ENCODE measurements around the gene KRTAP4-4. TPM values are rescaled to one million over a fixed set of nuclear protein-coding genes. Genes with fewer than 3 reads are reported as not detected.

KRTAP4-4 gene
- total and polyA plus RNA-seq, 2 of the 4 experiments (the other 2 are of a cell fraction) = not detected

- peak overlapping the region; percentile 92 for H3K14ac ChIP-seq (replicated peaks; ENCODE audit: low read depth, low read length)
- CTCF ChIA-PET = no interaction called here
- H3K56ac ChIP-seq (ENCODE audit: extremely low read depth, insufficient read depth, low read length) = peak overlapping the region; percentile 95
- BruUV-seq (replicated peaks) = no TSS peak
- no peaks in the 10 kb centered on the region for H4K20me1 ChIP-seq (ENCODE audit: insufficient read depth, low read length)
- no peak overlapping the region for H2AK9ac ChIP-seq (replicated peaks; ENCODE audit: low read depth, low read length, poor library complexity)
- no peak overlapping the region for H3K4me3 ChIP-seq (ENCODE audit: insufficient read depth, low read depth, low read length)
- H3K9me1 ChIP-seq (ENCODE audit: insufficient read depth, low read length) = no peaks in the 10 kb centered on the region
- peak overlapping the region; percentile 97 for H4K5ac ChIP-seq (ENCODE audit: low read depth, low read length)
- peaks cover 4% of the 10 kb centered on the region for H3K4me1 ChIP-seq (ENCODE audit: control insufficient read depth, insufficient read depth, low read length)
- no peak for TF ChIP-seq RFX5 (IDR thresholded peaks at IDR 0.05; ENCODE audit: low read depth, low read length)
- H3K27me3 ChIP-seq (ENCODE audit: control insufficient read depth, insufficient read depth, low read length) = no peaks in the 10 kb centered on the region
- no peaks in the 10 kb centered on the region for H3K9me3 ChIP-seq (ENCODE audit: control insufficient read depth, insufficient read depth, low read length)
- peak overlapping the region; percentile 97 for H2BK15ac ChIP-seq (ENCODE audit: low read depth, low read length)
- WGBS, 2 experiments (ENCODE audit: extremely low coverage in 2 of 2, insufficient read length in 1 of 2) = no CpG with 5 or more reads among the region's 2 CpGs
- dilution Hi-C loops (cut with HindIII; ENCODE audit: low sequenced_read_pairs, unreplicated experiment) (no loop called here), in situ Hi-C loops (cut with MboI; ENCODE audit: low sequenced_read_pairs) (no loop called here), intact Hi-C loops (cut with micrococcal nuclease) (no loop called here)
- DNase-seq (peak; percentile 71), ATAC-seq (ENCODE audit: low read depth) (peak; percentile 77)
- peak overlapping the region; percentile 33; the same call in 1 of the 2 replicates for H3K9ac ChIP-seq (ENCODE audit: low read depth, low read length)
- POLR2A ChIA-PET (ENCODE audit: unreplicated experiment) = no interaction called here
- H2AK5ac ChIP-seq (ENCODE audit: low read depth, low read length) = peak overlapping the region; percentile 79; the same call in 1 of the 2 replicates
- H4K8ac ChIP-seq (ENCODE audit: low read depth in 2 of 2, low read length in 2 of 2) = peak overlapping the region; percentile 57 to 98
- peak overlapping the region; percentile 80; the same call in 1 of the 2 replicates for H3K4me2 ChIP-seq (ENCODE audit: low read depth, low read length)
- peak overlapping the region; percentile 99 for H3K27ac ChIP-seq (ENCODE audit: insufficient read depth, low read length)
- no peaks in the 10 kb centered on the region for H3K79me1 ChIP-seq (ENCODE audit: low read depth in 1 of 2, low read length in 2 of 2)
- H2AFZ ChIP-seq (replicated peaks; ENCODE audit: low read length, poor library complexity) = peak overlapping the region; percentile 79
- H2BK5ac ChIP-seq (ENCODE audit: low read depth, low read length, poor library complexity, severe bottlenecking) = peak overlapping the region; percentile 99
- peak overlapping the region; percentile 98 for H2BK20ac ChIP-seq (ENCODE audit: low read depth, low read length)
- peak overlapping the region; percentile 96 for H4K91ac ChIP-seq (ENCODE audit: insufficient read depth, low read depth, low read length)
- peak overlapping the region; percentile 99; the same call in 1 of the 2 replicates for H3K18ac ChIP-seq (ENCODE audit: low read depth, low read length)
- no peaks in the 10 kb centered on the region for H3K36me3 ChIP-seq (ENCODE audit: control insufficient read depth, insufficient read depth, low read length)
- H3K23ac ChIP-seq (ENCODE audit: low read depth, low read length) = peak overlapping the region; percentile 95; the same call in 1 of the 2 replicates
- H3K4ac ChIP-seq (ENCODE audit: low read depth, low read length) = peak overlapping the region; percentile 96
- H2BK120ac ChIP-seq (ENCODE audit: low read depth, low read length) = peak overlapping the region; percentile 98
Measured at GRCh38 chr17:41133880-41134735, 26.4 kb downstream of the KRTAP4-4 start.
